Activated T-helper 1 cell treated with anti-CD3 and anti-CD28 coated beads, Interleukin-12 subunit alpha, Interleukin-12 subunit beta, Interleukin-2, Interleukin-4 antibody, amounts not matched to agents 30 ng/mL and 10 ng/mL and 1 ng/mL, durations not matched to agents 14 hours and 24 hours and 36 hours (primary cell): ENCODE measurements around the gene ZFYVE1. TPM values are rescaled to one million over a fixed set of nuclear protein-coding genes. Genes with fewer than 3 reads are reported as not detected.
"Not testable (repeated sequence)": the region's sequence is repeated elsewhere in the genome, so short reads cannot be mapped to it uniquely, and the experiment has no call there.

ENCODE experiments used
- DNase-seq: peaks from one replicate; pipeline ENCODE4 v3.0.0; 2021; ENCODE audit warnings: low spot score
- H3K27ac Mint-ChIP-seq: one replicate; pipeline ENCODE4 v1.8.0; 2021; ENCODE audit warnings: mild to moderate bottlenecking, mixed read lengths
- H3K27me3 Mint-ChIP-seq: one replicate; pipeline ENCODE4 v1.8.0; 2022; ENCODE audit warnings: mild to moderate bottlenecking, moderate library complexity, mixed read lengths; ENCODE audit not compliant: insufficient read depth
- H3K36me3 Mint-ChIP-seq: one replicate; pipeline ENCODE4 v1.8.0; 2021; ENCODE audit warnings: low read depth, mixed read lengths
- H3K4me1 Mint-ChIP-seq: one replicate; pipeline ENCODE4 v1.8.0; 2021; ENCODE audit warnings: low read depth, mixed read lengths
- H3K4me3 Mint-ChIP-seq: one replicate; pipeline ENCODE4 v1.8.0; 2021; ENCODE audit warnings: mild to moderate bottlenecking, moderate library complexity, mixed read lengths
- H3K9me3 Mint-ChIP-seq: one replicate; pipeline ENCODE4 v1.8.0; 2021; ENCODE audit warnings: mixed read lengths
- intact Hi-C: fragments of 100-400 bp; cut with micrococcal nuclease; formaldehyde crosslinking; loops from one replicate; pipeline ENCODE4 v1.15.1; 2024
- total RNA-seq: library from RNA; stranded (reverse); gene quantifications from 2 replicates; pipeline ENCODE4 v1.2.3, GENCODE V29; 2022

The ZFYVE1 gene
- total RNA-seq, 1 donor from 2014 or later = 7.1 TPM

DNA sequence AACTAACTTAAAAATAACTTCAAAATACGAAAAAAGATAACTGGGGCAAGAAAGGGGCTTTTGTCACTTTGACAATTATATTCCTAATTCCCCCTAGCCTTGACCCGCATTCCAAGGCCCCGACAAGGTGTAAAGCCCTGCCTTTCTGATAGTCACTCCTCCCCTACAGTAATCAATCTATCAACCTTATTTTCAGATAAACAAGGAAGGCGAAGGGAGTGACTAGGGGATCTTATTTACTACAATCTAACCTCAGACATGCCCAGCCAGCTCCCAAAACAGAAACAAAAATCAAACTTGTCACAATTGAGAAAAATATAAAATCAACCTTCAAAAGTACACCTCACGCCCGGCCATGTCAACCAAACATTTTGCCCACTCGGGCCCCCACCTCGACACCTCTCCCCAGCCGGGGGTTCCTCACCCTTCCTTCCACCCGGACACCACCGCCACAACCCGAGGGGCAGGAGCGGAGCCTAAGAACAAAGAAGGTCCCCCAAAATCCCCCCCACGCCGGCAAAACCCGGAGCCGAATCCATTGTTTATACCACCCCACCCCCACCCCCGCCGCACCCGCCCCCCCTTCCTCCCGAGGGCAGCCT is 562 bp downstream of the ZFYVE1 start:
- DNase-seq = peak; percentile 3
- Mint-ChIP-seq H3K4me1 (peaks cover 50% of the 10 kb centered on the region), H3K9me3 (no peaks in the 10 kb centered on the region), H3K36me3 (peaks cover 24% of the 10 kb centered on the region), H3K27ac (peak overlapping the region; percentile 78), H3K4me3 (peak overlapping the region; percentile 93), H3K27me3 (peaks cover 1% of the 10 kb centered on the region)
- intact Hi-C loops = loop anchor here (2.0 to 5.0 kb wide), 2 partner anchors 100 to 431 kb away; partner anchors contain the start of genes DCAF4 and NUMB

DNA sequence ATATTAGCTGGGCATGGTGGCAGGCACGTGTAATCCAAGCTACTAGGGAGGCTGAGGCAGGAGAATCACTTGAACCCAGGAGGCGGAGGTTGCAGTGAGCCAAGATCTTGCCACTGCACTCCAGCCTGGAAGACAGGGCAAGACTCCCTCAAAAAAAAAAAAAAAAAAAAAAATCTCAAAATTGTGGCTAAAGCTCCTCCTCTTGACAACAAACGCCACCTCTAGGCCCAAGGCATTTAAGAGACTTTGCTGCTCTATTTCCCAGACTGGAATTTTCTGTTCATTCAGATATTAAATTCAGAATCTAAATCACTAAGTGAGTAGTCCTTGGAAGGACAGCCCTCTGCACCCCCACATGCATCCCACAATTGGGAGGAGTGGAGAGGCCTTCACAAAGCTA is 1.4 kb downstream of the ZFYVE1 start:
- Mint-ChIP-seq H3K4me3 (peak overlapping the region; percentile 93), H3K27me3 (peaks cover 1% of the 10 kb centered on the region), H3K27ac (peak overlapping the region; percentile 30), H3K36me3 (peaks cover 24% of the 10 kb centered on the region), H3K9me3 (no peaks in the 10 kb centered on the region), H3K4me1 (peaks cover 51% of the 10 kb centered on the region)
- DNase-seq = no peak
- intact Hi-C loops = loop anchor here (5.0 kb wide), 1 partner anchor 432 kb away; the partner anchor contains the start of gene NUMB

DNA sequence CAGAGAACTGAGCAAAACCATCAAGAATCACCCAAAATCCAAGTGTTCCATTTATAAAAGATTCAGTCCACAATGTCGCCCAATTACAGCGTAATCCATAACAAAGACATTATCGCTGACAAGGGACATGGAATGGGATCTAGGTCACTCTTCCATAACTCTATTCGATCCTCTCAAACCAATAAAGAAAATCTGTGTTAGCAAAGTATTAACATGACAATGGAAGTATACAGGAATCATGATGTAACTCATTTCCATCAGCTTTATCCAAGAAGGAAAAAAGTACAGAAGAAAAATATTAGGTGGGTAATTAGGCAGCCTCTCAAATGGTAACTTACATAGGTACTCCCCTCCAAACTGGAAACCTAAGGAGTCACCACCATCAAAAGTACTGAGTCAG is 4.9 kb downstream of the ZFYVE1 start:
- intact Hi-C loops = no loop called here
- peaks cover 1% of the 10 kb centered on the region for H3K27me3 Mint-ChIP-seq
- peaks cover 40% of the 10 kb centered on the region for H3K4me1 Mint-ChIP-seq
- no peaks in the 10 kb centered on the region for H3K9me3 Mint-ChIP-seq
- DNase-seq = no peak
- no peak overlapping the region for H3K4me3 Mint-ChIP-seq
- H3K27ac Mint-ChIP-seq = no peak overlapping the region
- peaks cover 32% of the 10 kb centered on the region for H3K36me3 Mint-ChIP-seq

DNA sequence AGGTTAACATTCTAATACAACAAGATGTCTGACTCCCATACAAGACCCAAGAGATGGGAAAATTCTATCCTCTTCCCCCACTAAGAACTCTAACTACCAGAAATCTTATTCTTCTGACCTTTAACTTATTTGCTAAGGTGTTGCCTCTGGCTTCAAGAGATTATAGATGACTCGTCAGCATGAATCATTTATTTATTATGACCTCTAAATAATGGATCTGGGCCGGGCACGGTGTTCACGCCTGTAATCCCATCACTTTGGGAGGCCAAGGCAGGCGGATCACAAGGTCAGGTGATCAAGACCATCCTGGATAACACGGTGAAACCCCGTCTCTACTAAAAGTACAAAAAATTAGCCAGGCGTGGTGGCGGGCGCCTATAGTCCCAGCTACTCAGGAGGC is 10.9 kb downstream of the ZFYVE1 start:
- intact Hi-C loops, H3K27me3 Mint-ChIP-seq, H3K9me3 Mint-ChIP-seq, DNase-seq, H3K4me3 Mint-ChIP-seq, H3K27ac Mint-ChIP-seq: not testable (repeated sequence)
- peaks cover 18% of the 10 kb centered on the region for H3K4me1 Mint-ChIP-seq
- peaks cover 28% of the 10 kb centered on the region for H3K36me3 Mint-ChIP-seq

DNA sequence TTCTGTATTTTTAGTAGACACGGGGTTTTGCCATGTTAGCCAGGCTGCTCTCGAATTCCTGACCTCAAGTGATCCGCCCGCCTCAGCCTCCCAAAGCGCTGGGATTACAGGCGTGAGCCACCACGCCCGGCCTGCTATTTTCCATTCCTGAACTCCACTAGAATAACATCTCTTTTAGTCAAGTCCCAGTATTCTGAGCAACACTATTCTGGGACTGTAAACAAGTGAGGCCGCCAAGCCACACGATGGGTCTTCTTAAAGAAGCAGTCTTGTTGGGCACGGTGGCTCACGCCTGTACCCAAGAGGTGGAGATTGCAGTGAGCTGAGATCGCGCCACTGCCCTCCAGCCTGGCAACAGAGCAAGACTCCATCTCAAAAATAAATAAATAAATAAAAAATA is 11.4 kb downstream of the ZFYVE1 start:
- Mint-ChIP-seq H3K36me3 (peaks cover 28% of the 10 kb centered on the region), H3K4me1 (peaks cover 18% of the 10 kb centered on the region)

DNA sequence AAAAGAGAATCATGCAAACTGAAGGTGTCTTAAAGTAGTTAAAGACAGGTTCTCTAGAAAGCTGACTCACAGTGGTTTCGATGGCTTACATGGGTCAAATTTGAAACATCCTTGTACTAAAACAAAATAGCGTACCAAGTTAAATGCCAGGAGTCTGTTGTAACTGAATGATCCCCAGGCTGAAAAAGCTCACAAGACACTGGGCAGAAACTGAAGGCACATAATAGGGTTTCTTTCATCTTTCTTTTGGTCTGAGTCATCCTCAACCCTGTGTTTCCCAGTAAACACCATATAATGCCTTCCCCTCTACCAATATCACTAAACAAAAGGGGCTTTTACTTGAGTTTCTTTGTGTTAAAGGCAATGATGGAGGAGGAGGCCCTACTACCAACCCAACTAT is 12.8 kb downstream of the ZFYVE1 start:
- Mint-ChIP-seq H3K36me3 (peaks cover 30% of the 10 kb centered on the region), H3K9me3 (peaks cover 1% of the 10 kb centered on the region), H3K4me3 (no peak overlapping the region), H3K27ac (peak overlapping the region; percentile 71), H3K4me1 (peaks cover 18% of the 10 kb centered on the region), H3K27me3 (no peaks in the 10 kb centered on the region)
- intact Hi-C loops = loop anchor here (1.0 kb wide), 2 partner anchors 13 to 44 kb away; partner anchors contain the start of genes RBM25 and ZFYVE1
- DNase-seq = peak; percentile 1

More for the DNA sequence above, 11.4 kb downstream of the ZFYVE1 start:
- H3K27ac Mint-ChIP-seq, intact Hi-C loops, H3K9me3 Mint-ChIP-seq, H3K4me3 Mint-ChIP-seq, DNase-seq, H3K27me3 Mint-ChIP-seq: not testable (repeated sequence)

DNA sequence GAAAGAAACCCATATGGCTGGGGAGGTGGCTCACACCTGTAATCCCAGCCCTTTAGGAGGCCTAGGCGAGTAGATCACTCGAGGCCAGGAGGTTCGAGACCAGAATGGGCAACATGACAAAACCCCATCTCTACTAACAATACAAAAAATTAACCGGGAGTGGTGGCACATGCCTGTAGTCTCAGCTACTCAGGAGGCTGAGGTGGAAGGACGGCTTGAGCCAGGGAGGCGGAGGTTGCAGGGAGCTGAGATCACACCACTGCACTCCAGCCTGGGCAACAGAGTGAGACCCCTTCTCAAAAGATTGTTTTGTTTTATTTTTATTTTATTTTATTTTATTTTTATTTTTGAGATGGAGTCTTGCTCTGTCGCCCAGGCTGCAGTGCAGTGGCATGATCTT is 15.7 kb downstream of the ZFYVE1 start:
- H3K27me3 Mint-ChIP-seq, DNase-seq, H3K27ac Mint-ChIP-seq, intact Hi-C loops, H3K4me3 Mint-ChIP-seq, H3K9me3 Mint-ChIP-seq: not testable (repeated sequence)
- Mint-ChIP-seq H3K4me1 (peaks cover 18% of the 10 kb centered on the region), H3K36me3 (peaks cover 28% of the 10 kb centered on the region)

DNA sequence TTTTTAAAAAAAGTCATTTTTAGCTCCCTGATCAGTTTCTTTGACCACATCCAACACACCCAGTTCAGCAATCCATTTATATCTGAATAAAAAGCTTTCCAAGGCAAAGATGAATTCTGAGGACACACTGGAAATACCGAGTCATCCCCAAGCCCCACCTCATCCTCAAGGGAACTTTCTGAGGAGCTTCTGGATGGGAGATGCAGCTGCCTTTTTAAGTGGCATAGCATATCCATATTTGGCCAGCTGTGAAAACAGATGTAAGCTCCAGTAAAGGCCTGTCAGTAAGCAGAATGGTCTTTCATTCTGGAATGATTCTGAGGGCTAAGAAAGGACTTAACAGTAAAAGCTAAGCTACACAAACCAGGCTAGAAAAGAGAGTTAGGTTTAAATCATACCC is 18.4 kb downstream of the ZFYVE1 start:
- Mint-ChIP-seq H3K4me1 (peaks cover 5% of the 10 kb centered on the region), H3K4me3 (no peak overlapping the region), H3K36me3 (peaks cover 20% of the 10 kb centered on the region), H3K27ac (no peak overlapping the region), H3K9me3 (peaks cover 4% of the 10 kb centered on the region), H3K27me3 (no peaks in the 10 kb centered on the region)
- intact Hi-C loops = no loop called here
- no peak for DNase-seq

DNA sequence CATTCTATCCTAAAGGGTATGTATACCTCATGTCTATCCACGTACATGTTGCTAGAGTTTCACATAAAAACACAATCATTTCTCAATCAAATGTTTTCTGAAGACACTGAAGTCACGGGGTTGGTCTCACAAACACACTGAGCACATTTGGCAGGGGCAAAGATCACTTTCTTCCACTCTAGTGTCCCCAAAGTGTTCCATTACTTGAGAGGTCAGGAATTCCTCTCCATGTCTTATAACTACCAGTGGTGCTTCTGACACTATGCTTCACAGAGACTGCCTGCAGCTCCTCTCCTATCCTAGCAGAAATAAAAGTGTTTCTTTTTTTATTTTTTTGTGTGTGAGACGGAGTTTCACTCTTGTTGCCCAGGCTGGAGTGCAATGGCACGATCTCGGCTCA is 19.1 kb downstream of the ZFYVE1 start:
- no peak overlapping the region for H3K4me3 Mint-ChIP-seq
- peaks cover 2% of the 10 kb centered on the region for H3K4me1 Mint-ChIP-seq
- H3K36me3 Mint-ChIP-seq = peaks cover 19% of the 10 kb centered on the region
- no peak for DNase-seq
- H3K27me3 Mint-ChIP-seq = no peaks in the 10 kb centered on the region
- intact Hi-C loops = no loop called here
- no peak overlapping the region for H3K27ac Mint-ChIP-seq
- H3K9me3 Mint-ChIP-seq = peaks cover 4% of the 10 kb centered on the region

DNA sequence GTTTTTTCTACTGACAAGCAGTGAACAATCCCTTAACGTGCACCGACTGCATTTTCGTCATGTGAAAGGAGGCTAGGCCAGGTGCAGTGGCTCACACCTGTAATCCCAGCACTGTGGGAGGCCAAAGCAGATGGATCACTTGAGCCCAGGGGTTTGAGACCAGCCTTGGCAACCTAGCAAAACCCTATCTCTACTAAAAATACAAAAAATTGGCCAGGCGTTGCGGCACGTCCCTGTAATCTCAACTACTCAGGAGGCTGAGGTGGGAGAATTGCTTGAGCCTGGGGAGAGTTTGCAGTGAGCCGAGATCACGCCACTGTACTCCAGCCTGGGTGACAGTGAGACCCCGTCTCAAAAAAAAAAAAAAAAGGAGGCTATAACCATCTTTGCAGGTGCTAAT is 22.3 kb downstream of the ZFYVE1 start:
- H3K9me3 Mint-ChIP-seq, H3K27ac Mint-ChIP-seq, H3K4me1 Mint-ChIP-seq, H3K27me3 Mint-ChIP-seq, intact Hi-C loops, DNase-seq, H3K4me3 Mint-ChIP-seq: not testable (repeated sequence)
- peaks cover 18% of the 10 kb centered on the region for H3K36me3 Mint-ChIP-seq

DNA sequence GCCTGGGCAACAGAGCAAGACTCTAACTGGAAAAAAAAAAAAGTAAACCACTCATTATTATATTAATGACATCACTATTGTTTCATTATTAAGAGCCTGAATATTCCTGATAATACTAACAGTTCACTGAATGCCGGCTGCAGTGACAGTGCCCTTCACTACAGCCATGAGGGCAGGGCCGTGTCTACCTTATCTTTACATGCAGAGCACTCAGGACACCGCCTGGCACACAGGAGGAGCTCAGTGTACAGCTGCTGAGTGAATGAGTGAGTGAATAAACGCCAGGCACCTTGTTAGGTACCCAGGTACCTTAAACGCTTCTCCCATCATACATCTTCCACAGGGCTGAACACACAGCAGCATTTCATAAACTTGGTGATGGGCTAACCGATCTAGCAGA is 23.2 kb downstream of the ZFYVE1 start:
- Mint-ChIP-seq H3K4me1 (peaks cover 6% of the 10 kb centered on the region), H3K9me3 (no peaks in the 10 kb centered on the region)

DNA sequence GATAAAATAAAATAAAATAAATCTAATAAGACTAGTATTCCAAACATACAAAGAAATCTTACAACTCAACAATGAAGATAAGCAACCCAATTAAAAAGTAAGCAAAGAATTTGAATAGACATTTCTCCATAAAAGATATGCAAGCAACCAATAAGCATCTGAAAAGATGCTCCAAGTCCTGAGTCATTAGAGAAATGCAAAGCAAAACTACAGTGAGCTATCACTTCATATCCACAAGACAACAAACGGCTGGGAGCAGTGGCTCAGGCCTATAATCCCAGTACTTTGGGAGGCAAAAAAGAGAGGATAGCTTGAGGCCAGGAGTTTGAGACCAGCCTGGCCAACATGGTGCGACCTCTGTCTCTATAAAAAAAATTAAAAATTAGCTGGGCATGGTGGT is 26.8 kb downstream of the ZFYVE1 start:
- intact Hi-C loops = no loop called here
- peaks cover 6% of the 10 kb centered on the region for H3K4me1 Mint-ChIP-seq

More for the DNA sequence above, 23.2 kb downstream of the ZFYVE1 start:
- Mint-ChIP-seq H3K27me3 (no peaks in the 10 kb centered on the region), H3K27ac (no peak overlapping the region), H3K36me3 (peaks cover 13% of the 10 kb centered on the region), H3K4me3 (no peak overlapping the region)
- no peak for DNase-seq
- intact Hi-C loops = no loop called here

DNA sequence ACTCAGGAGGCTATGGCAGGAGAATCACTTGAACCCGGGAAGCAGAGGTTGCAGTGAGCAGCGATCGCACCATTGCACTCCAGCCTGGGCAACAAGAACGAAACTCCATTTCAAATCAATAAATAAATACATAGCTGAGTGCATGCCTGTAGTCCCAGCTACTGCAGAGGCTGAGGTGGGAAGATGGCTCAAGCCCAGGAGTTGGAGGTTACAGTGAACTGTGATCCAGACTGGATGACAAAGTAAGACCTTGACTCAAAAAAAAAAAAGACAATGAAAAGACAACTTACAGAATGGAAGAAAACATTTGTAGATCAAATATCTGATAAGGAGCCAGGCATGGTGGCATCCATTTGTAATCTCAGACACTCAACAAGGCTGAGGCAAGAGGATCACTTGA is 27.6 kb downstream of the ZFYVE1 start:
- H3K36me3 Mint-ChIP-seq = peaks cover 27% of the 10 kb centered on the region
- H3K4me1 Mint-ChIP-seq = peaks cover 6% of the 10 kb centered on the region
- H3K27ac Mint-ChIP-seq = no peak overlapping the region
- DNase-seq = no peak
- H3K4me3 Mint-ChIP-seq = no peak overlapping the region
- H3K9me3 Mint-ChIP-seq = no peaks in the 10 kb centered on the region
- no peaks in the 10 kb centered on the region for H3K27me3 Mint-ChIP-seq
- intact Hi-C loops = no loop called here

More for the DNA sequence above, 26.8 kb downstream of the ZFYVE1 start:
- Mint-ChIP-seq H3K27me3 (no peaks in the 10 kb centered on the region), H3K27ac (no peak overlapping the region), H3K4me3 (no peak overlapping the region), H3K9me3 (no peaks in the 10 kb centered on the region), H3K36me3 (peaks cover 24% of the 10 kb centered on the region)
- DNase-seq = no peak
